Stimulated activated CD4-positive, alpha-beta T cell treated with anti-CD3 and anti-CD28 coated beads, Interleukin-4, amount 100 ng/mL, for 48 hours (primary cell): Measurements from ENCODE around the gene MYO5B.

Experiments
- DNase-seq, 2 donors: peaks; one replicate each; pipeline ENCODE4 v3.0.0-alpha.2; 2020; ENCODE audit warnings: low read depth in 2 of 2

Gene MYO5B

GRCh38 chr18:49886891-49887764 lies 307.8 kb downstream of the MYO5B start:
- DNase-seq, result no peak

GRCh38 chr18:49884959-49885358 lies 310.0 kb downstream of the MYO5B start:
- DNase-seq, result no peak

- no peak for DNase-seq
Measured at GRCh38 chr18:49884465-49884864, 310.5 kb downstream of the MYO5B start.

- DNase-seq, result no peak
Measured at GRCh38 chr18:49880661-49881060, 314.3 kb downstream of the MYO5B start.

GRCh38 chr18:49879271-49879580 lies 315.7 kb downstream of the MYO5B start:
- no peak for DNase-seq

- no peak for DNase-seq
Measured at GRCh38 chr18:49878567-49879270, 316.2 kb downstream of the MYO5B start.

- no peak for DNase-seq
Measured at GRCh38 chr18:49878015-49878414, 316.9 kb downstream of the MYO5B start.

- DNase-seq, result no peak
Measured at GRCh38 chr18:49876536-49876935, 318.4 kb downstream of the MYO5B start.

- DNase-seq, result no peak
Measured at GRCh38 chr18:49875783-49876182, 319.2 kb downstream of the MYO5B start.

GRCh38 chr18:49875155-49875554 lies 319.8 kb downstream of the MYO5B start:
- no peak for DNase-seq

- DNase-seq, result no peak
Measured at GRCh38 chr18:49874238-49874637, 320.7 kb downstream of the MYO5B start.

- no peak for DNase-seq
Measured at GRCh38 chr18:49869354-49869753, 325.6 kb downstream of the MYO5B start.

- DNase-seq, result no peak
Measured at GRCh38 chr18:49866680-49867079, 328.3 kb downstream of the MYO5B start.

GRCh38 chr18:49865401-49865800 lies 329.5 kb downstream of the MYO5B start:
- DNase-seq, result no peak

GRCh38 chr18:49863769-49864621 lies 331.0 kb downstream of the MYO5B start:
- DNase-seq, result no peak

GRCh38 chr18:49862656-49863385 lies 332.1 kb downstream of the MYO5B start:
- DNase-seq, result no peak

GRCh38 chr18:49861659-49862058 lies 333.3 kb downstream of the MYO5B start:
- no peak for DNase-seq

- DNase-seq, result no peak
Measured at GRCh38 chr18:49859725-49860124, 335.2 kb downstream of the MYO5B start.

GRCh38 chr18:49859021-49859359 lies 336.0 kb downstream of the MYO5B start:
- no peak for DNase-seq

GRCh38 chr18:49858309-49859020 lies 336.5 kb downstream of the MYO5B start:
- DNase-seq, result peak; percentile 33 to 55

GRCh38 chr18:49857708-49858107 lies 337.2 kb downstream of the MYO5B start:
- no peak for DNase-seq
